ENCODE results near the gene HOXA10. TPM values are rescaled to one million over a fixed set of nuclear protein-coding genes. Genes with fewer than 3 reads are reported as not detected.

The HOXA10 gene
- total and polyA plus RNA-seq, 11 donors: 0.06 to 0.36 (median 0.18) TPM; not detected in 8

DNA sequence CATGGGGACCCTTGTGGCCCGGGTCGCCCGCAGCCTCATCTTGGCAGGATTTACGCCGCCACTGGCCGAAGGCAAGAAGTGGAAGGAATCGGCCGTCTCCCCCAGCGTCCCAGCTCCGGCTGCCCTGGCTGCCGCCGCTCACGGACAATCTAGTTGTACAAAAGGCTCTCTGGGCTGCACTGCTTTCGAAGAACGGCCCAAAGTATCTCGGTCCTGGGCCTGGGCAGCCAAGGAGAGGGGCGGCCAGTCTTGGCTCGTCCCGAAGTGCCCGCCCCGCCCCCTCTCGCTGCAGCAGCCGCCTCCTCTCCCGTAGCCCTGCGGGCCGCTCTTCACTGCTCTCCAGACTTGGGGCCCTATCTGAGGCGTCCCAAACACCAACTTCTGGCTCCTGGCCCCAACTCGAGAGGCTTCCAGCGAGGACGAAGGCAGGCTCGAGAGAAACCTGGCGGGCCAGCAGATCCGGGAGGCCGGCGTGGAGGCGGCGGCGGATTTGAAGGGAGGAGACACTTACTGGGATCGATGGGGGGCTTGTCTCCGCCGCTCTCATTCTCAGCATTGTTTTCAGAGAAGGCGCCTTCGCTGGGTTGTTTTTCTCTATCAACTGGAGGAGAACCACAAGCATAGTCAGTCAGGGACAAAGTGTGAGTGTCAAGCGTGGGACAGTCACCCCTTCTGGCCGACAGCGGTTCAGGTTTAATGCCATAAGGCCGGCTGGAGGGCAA lies 9.6 kb downstream of the HOXA10 start:
- peaks cover 79 to 100% (median 98%) of the 10 kb centered on the region in 9 donors for H3K27me3 ChIP-seq
- intact Hi-C loops (cut with DNase I): loop anchor here in 9 of 10 donors (5.0 to 10.0 kb wide), 10 partner anchors 312 to 1310 kb away; no protein-coding TSS in a partner anchor
- no peak for ATAC-seq

DNA sequence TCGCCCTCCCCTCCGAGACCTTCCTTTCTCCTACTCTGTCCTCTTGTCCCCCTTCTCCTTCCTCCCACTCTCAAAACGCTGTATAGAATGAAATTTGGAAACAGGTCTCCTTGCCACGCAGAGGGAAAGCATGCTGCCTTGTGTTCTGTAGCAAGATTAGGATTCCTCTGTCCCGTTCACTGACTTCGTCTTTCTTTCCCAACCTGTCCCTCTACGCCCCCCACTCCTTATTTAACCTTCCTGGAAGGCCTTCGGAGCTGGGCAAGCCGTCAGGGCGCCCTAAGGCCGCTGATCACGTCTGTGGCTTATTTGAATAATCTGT lies 10.1 kb downstream of the HOXA10 start:
- WGBS, 4 donors: 13 to 24% (median 19%) methylated on average over 12 of the region's 12 CpGs
- intact Hi-C loops (cut with DNase I): loop anchor here in 9 of 10 donors (5.0 to 10.0 kb wide), 10 partner anchors 312 to 1309 kb away; no protein-coding TSS in a partner anchor
- Histone ChIP-seq H3K36me3 (no peaks in the 10 kb centered on the region), H3K27ac (peak overlapping the region in 1 of 12 donors; percentile 91), H3K27me3 (peaks cover 79 to 100% (median 98%) of the 10 kb centered on the region in 9 donors), H3K9me3 (no peaks in the 10 kb centered on the region), H3K4me1 (peaks cover 0 to 59% (median 16%) of the 10 kb centered on the region in 12 donors), H3K4me3 (peak overlapping the region in 1 of 12 donors; percentile 51)
- DNase-seq: no peak
- TF ChIP-seq, protein P1, sequence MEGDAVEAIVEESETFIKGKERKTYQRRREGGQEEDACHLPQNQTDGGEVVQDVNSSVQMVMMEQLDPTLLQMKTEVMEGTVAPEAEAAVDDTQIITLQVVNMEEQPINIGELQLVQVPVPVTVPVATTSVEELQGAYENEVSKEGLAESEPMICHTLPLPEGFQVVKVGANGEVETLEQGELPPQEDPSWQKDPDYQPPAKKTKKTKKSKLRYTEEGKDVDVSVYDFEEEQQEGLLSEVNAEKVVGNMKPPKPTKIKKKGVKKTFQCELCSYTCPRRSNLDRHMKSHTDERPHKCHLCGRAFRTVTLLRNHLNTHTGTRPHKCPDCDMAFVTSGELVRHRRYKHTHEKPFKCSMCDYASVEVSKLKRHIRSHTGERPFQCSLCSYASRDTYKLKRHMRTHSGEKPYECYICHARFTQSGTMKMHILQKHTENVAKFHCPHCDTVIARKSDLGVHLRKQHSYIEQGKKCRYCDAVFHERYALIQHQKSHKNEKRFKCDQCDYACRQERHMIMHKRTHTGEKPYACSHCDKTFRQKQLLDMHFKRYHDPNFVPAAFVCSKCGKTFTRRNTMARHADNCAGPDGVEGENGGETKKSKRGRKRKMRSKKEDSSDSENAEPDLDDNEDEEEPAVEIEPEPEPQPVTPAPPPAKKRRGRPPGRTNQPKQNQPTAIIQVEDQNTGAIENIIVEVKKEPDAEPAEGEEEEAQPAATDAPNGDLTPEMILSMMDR (IDR thresholded peaks at IDR 0.05): no peak
- TF ChIP-seq POLR2A (IDR thresholded peaks at IDR 0.05): no peak
- no peak for ATAC-seq

More for the DNA sequence above, 9.6 kb downstream of the HOXA10 start:
- Histone ChIP-seq H3K36me3 (no peaks in the 10 kb centered on the region), H3K9me3 (no peaks in the 10 kb centered on the region), H3K4me3 (peak overlapping the region in 9 of 12 donors; percentile 6 to 51 (median 20)), H3K27ac (peak overlapping the region in 1 of 12 donors; percentile 91), H3K4me1 (peaks cover 0 to 61% (median 17%) of the 10 kb centered on the region in 12 donors)
- whole genome bisulfite sequencing, 4 donors: 2 to 3% (median 3%) methylated on average over 23 to 47 of the region's 47 CpGs
- DNase-seq: peak in 2 of 5 donors; percentile 23 to 64
- TF ChIP-seq POLR2A (IDR thresholded peaks at IDR 0.05): no peak
- TF ChIP-seq, protein P1 (IDR thresholded peaks at IDR 0.05): no peak

GRCh38 chr7:27163288-27164044 lies 10.7 kb downstream of the HOXA10 start:
- peak in 2 of 5 donors; percentile 9 to 30 for DNase-seq
- peak overlapping the region in 1 of 12 donors; percentile 91 for H3K27ac ChIP-seq
- H3K27me3 ChIP-seq: peaks cover 81 to 100% (median 99%) of the 10 kb centered on the region in 9 donors
- no peaks in the 10 kb centered on the region for H3K36me3 ChIP-seq
- no peak for ATAC-seq
- H3K4me3 ChIP-seq: no peak overlapping the region
- WGBS, 4 donors: 28 to 43% (median 36%) methylated on average over 24 of the region's 24 CpGs
- no peak for TF ChIP-seq POLR2A (IDR thresholded peaks at IDR 0.05)
- TF ChIP-seq, protein P1 (IDR thresholded peaks at IDR 0.05): no peak
- intact Hi-C loops (cut with DNase I): loop anchor here in 9 of 10 donors (2.0 to 10.0 kb wide), 11 partner anchors 311 to 1309 kb away; no protein-coding TSS in a partner anchor
- peaks cover 0 to 64% (median 16%) of the 10 kb centered on the region in 12 donors for H3K4me1 ChIP-seq
- no peaks in the 10 kb centered on the region for H3K9me3 ChIP-seq

All from heart left ventricle (tissue), 16 donors.